Right atrium auricular region (tissue), 2 donors: ENCODE data around the gene GALNS. TPM values are rescaled to one million over a fixed set of nuclear protein-coding genes. Genes with fewer than 3 reads are reported as not detected.

ENCODE experiments used
- DNase-seq: peaks from one replicate; pipeline ENCODE4 v3.0.0-alpha.2; 2019; ENCODE audit warnings: low spot score
- H3K27ac ChIP-seq, 2 donors: fragments of 200-600 bp; sonication (generic); 1 replicate in 1 of 2; 2 replicates in 1 of 2; pipeline ENCODE4 v1.5.1; 2016 to 2019
- H3K27me3 ChIP-seq, 2 donors: fragments of 200-600 bp; sonication (generic); one replicate each; pipeline versions ENCODE4 v1.5.1 to v1.6.0; 2017 to 2019
- H3K36me3 ChIP-seq: fragments of 200-600 bp; sonication (generic); one replicate; pipeline ENCODE4 v1.5.1; 2016
- H3K4me1 ChIP-seq, 2 donors: fragments of 200-600 bp; sonication (generic); one replicate each; pipeline versions ENCODE4 v1.5.1 to v1.6.0; 2017 to 2019
- H3K4me3 ChIP-seq, 2 donors: fragments of 200-600 bp; sonication (generic); 1 replicate in 1 of 2; 2 replicates in 1 of 2; pipeline ENCODE4 v1.5.1; 2017 to 2019; ENCODE audit warnings: mild to moderate bottlenecking in 1 of 2, moderate library complexity in 1 of 2
- H3K9me3 ChIP-seq, 2 donors: fragments of 200-600 bp; sonication (generic); one replicate each; pipeline ENCODE4 v1.5.1; 2019
- CTCF ChIP-seq, 2 donors: fragments of 200-600 bp; sonication (generic); IDR thresholded peaks; one replicate each; pipeline ENCODE4 v1.5.1; 2019; ENCODE audit warnings: antibody characterized with exemption in 2 of 2
- total RNA-seq, 2 donors: library from RNA; depleted of rRNA; stranded (reverse); fragments of >200 nt; gene quantifications; one replicate each; pipeline ENCODE4 v1.1.0, GENCODE V29; 2016

Gene GALNS
- total RNA-seq, 2 donors from 2014 or later, result 12.6 to 18.8 TPM

- no peak for TF ChIP-seq CTCF (IDR thresholded peaks at IDR 0.05)
- peaks cover 34% of the 10 kb centered on the region for H3K36me3 ChIP-seq
- no peaks in the 10 kb centered on the region for H3K27me3 ChIP-seq
These were observed 7.8 kb upstream of the GALNS start for GRCh38 chr16:88864521-88864920.

GRCh38 chr16:88864099-88864498 lies 7.4 kb upstream of the GALNS start:
- Histone ChIP-seq H3K27ac (no peak overlapping the region), H3K27me3 (no peaks in the 10 kb centered on the region), H3K9me3 (no peaks in the 10 kb centered on the region), H3K4me3 (no peak overlapping the region), H3K4me1 (no peaks in the 10 kb centered on the region), H3K36me3 (peaks cover 39% of the 10 kb centered on the region)
- no peak for TF ChIP-seq CTCF (IDR thresholded peaks at IDR 0.05)
- no peak for DNase-seq

More at GRCh38 chr16:88864521-88864920, 7.8 kb upstream of the GALNS start:
- no peaks in the 10 kb centered on the region for H3K4me1 ChIP-seq
- no peak overlapping the region for H3K4me3 ChIP-seq
- DNase-seq, result no peak
- H3K9me3 ChIP-seq, result no peaks in the 10 kb centered on the region
- no peak overlapping the region for H3K27ac ChIP-seq

DNA sequence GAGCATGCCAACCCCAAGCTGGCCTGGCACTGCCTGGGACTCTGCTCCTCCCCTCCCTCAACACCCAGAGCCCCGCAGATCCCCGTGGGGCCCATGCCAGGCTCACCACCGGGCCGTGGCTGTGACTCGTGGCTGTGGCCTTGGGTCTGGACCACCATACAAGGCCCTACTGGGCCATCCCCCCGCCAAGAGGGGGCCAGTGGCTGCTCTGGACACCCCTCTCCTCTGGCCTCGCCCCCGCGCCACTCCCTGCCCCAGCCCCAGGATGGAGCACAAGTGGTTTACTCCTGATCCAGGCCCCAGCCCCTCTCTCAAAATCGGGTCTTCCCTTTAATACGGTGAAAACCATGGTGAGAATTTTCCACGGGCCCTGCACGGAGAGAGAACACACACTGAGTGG lies 6.7 kb upstream of the GALNS start:
- Histone ChIP-seq H3K9me3 (no peaks in the 10 kb centered on the region), H3K4me3 (no peak overlapping the region), H3K27me3 (no peaks in the 10 kb centered on the region), H3K27ac (no peak overlapping the region), H3K36me3 (peaks cover 40% of the 10 kb centered on the region), H3K4me1 (no peaks in the 10 kb centered on the region)
- no peak for TF ChIP-seq CTCF (IDR thresholded peaks at IDR 0.05)
- no peak for DNase-seq

- H3K27ac ChIP-seq, result no peak overlapping the region
- H3K4me3 ChIP-seq, result no peak overlapping the region
- no peak for TF ChIP-seq CTCF (IDR thresholded peaks at IDR 0.05)
- H3K9me3 ChIP-seq, result no peaks in the 10 kb centered on the region
- no peaks in the 10 kb centered on the region for H3K27me3 ChIP-seq
- H3K36me3 ChIP-seq, result peaks cover 40% of the 10 kb centered on the region
- no peak for DNase-seq
- H3K4me1 ChIP-seq, result peaks cover 0 to 4% of the 10 kb centered on the region in 2 donors
These were observed 6.2 kb upstream of the GALNS start for GRCh38 chr16:88862968-88863367.

- no peak overlapping the region for H3K4me3 ChIP-seq
- no peak overlapping the region for H3K27ac ChIP-seq
- H3K4me1 ChIP-seq, result peaks cover 0 to 8% of the 10 kb centered on the region in 2 donors
- no peaks in the 10 kb centered on the region for H3K27me3 ChIP-seq
- peaks cover 40% of the 10 kb centered on the region for H3K36me3 ChIP-seq
- H3K9me3 ChIP-seq, result no peaks in the 10 kb centered on the region
- TF ChIP-seq CTCF (IDR thresholded peaks at IDR 0.05), result no peak
- no peak for DNase-seq
These were observed 4.6 kb upstream of the GALNS start for GRCh38 chr16:88861359-88861758.

GRCh38 chr16:88859381-88860091 lies 2.8 kb upstream of the GALNS start:
- no peak for DNase-seq
- Histone ChIP-seq H3K9me3 (no peaks in the 10 kb centered on the region), H3K36me3 (peaks cover 40% of the 10 kb centered on the region), H3K27ac (no peak overlapping the region), H3K4me1 (peaks cover 0 to 22% of the 10 kb centered on the region in 2 donors), H3K4me3 (no peak overlapping the region), H3K27me3 (no peaks in the 10 kb centered on the region)
- no peak for TF ChIP-seq CTCF (IDR thresholded peaks at IDR 0.05)
